ENCODE measurements around the gene LHFPL2.

GRCh38 chr5:78544561-78545201 is 103.9 kb downstream of the LHFPL2 start:
- TF ChIP-seq POLR2AphosphoS5 (IDR thresholded peaks at IDR 0.05; ENCODE audit: low read depth), result no peak
- TF ChIP-seq, protein P1, sequence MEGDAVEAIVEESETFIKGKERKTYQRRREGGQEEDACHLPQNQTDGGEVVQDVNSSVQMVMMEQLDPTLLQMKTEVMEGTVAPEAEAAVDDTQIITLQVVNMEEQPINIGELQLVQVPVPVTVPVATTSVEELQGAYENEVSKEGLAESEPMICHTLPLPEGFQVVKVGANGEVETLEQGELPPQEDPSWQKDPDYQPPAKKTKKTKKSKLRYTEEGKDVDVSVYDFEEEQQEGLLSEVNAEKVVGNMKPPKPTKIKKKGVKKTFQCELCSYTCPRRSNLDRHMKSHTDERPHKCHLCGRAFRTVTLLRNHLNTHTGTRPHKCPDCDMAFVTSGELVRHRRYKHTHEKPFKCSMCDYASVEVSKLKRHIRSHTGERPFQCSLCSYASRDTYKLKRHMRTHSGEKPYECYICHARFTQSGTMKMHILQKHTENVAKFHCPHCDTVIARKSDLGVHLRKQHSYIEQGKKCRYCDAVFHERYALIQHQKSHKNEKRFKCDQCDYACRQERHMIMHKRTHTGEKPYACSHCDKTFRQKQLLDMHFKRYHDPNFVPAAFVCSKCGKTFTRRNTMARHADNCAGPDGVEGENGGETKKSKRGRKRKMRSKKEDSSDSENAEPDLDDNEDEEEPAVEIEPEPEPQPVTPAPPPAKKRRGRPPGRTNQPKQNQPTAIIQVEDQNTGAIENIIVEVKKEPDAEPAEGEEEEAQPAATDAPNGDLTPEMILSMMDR (IDR thresholded peaks at IDR 0.05; ENCODE audit: insufficient read depth, low read length), result no peak
- no peak for TF ChIP-seq REST (IDR thresholded peaks at IDR 0.05; ENCODE audit: insufficient replicate concordance, low read depth)
- TF ChIP-seq SPI1 (IDR thresholded peaks at IDR 0.05; ENCODE audit: borderline replicate concordance, low read depth), result no peak
